ENCODE data around the gene COL4A1. TPM values are rescaled to one million over a fixed set of nuclear protein-coding genes. Genes with fewer than 3 reads are reported as not detected.

COL4A1 gene
- total RNA-seq, 2 donors from 2014 or later, result 19.6 to 65.3 TPM

DNA sequence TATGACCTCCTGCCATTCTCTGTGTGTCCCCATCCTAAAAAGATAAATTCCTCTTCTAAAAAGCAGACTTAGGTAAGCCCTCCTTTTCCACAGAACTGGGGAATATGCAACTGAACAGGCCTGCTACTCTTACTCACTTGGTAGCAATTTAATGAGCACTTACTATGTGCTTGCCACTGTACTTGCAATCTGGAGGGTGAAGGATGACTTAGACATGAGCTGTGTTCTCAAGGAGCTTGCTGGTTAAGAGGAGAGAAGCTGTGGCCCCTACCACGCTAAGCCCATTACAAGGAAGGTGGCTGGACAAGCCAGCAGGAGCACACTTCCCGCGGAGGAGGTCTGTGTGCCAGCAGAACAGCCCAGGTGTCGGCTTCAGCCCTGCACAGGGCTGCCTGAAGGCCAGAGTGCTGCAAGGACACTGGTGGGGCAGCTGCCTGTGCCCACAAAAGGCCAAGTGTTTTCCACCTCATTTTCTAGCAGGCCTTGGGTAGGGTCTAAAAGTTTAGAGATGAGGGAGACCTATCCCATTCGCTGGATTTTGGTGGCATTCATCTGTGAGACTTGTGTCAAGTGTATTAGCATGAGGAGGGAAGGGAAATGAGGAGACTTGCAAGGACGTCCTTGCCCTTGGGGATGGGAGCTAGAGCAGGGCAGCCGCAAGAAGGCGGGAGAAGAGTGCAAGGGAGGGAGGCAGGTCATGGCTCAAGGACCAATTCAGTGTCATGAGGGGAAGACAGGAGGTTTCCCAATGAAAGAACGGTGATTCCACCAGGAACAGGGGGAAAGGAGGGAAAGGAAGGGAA, 52.0 kb downstream of the COL4A1 start:
- intact Hi-C loops (cut with DNase I, micrococcal nuclease), result no loop called here
- no peak for ATAC-seq
- no peak for DNase-seq

GRCh38 chr13:110254151-110254679, 52.7 kb downstream of the COL4A1 start:
- ATAC-seq (no peak), DNase-seq (no peak)
- intact Hi-C loops (cut with DNase I, micrococcal nuclease), result no loop called here

- intact Hi-C loops (cut with DNase I, micrococcal nuclease), result no loop called here
- ATAC-seq, result no peak
- DNase-seq, result no peak
These were observed 55.7 kb downstream of the COL4A1 start for GRCh38 chr13:110251193-110251819.

DNA sequence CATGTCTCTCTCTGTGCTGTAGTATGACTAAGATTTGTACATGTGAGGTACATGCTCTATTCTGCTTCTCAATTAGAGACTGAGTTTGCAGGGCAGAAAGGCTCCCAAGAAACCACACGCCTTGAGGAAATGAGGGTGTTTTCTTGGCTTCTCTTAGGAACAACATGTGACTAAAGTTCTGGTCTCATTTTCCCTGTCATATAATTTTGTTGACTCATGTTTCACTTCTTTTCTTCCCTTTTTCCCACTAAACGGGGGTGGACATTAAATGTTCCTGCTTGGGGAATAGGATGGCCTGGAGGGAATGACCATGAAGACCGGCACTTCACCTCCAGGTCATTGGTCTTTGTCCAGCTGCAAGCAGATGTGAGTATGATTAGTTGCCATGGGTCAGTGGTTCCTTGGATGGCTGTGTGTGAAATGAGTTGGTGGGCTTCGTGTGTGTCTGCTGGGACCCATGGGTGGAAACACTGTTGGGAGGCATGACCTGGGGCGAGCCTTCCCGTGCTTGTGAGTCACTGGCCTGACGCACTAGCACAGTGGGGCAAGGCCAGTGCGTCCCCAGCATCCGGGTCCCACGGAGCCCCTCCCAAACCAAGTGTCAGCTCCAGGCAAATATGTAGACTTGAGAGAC, 56.6 kb downstream of the COL4A1 start:
- no peak for ATAC-seq
- DNase-seq, result no peak
- intact Hi-C loops (cut with DNase I, micrococcal nuclease), result no loop called here

DNA sequence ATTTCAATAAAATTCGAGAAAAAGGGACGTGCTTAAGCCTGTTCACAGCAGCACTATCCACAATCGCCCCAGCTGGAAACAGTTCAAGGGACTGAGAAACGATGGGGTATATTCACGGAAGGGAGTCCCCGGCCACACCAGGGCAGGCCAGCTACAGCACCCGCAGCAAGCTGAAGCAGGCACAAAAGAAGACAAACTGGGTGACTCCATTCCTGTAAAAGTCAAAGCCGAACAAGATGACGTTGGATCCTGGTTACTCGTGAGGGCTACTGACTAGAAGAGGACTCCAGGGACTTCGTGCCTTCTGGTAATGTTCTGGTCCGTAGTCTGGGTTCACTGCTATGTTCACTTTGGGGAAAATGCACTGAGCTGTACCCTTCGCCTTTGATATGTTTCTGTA, 57.6 kb downstream of the COL4A1 start:
- no peak for ATAC-seq
- intact Hi-C loops (cut with DNase I, micrococcal nuclease), result loop anchor here in 1 of 2 donors (10.0 kb wide), 1 partner anchor 165 kb away; no protein-coding TSS in a partner anchor
- no peak for DNase-seq

- intact Hi-C loops (cut with DNase I, micrococcal nuclease), result loop anchor here in 1 of 2 donors (10.0 kb wide), 1 partner anchor 166 kb away; no protein-coding TSS in a partner anchor
- DNase-seq (no peak), ATAC-seq (no peak)
These were observed 58.4 kb downstream of the COL4A1 start for GRCh38 chr13:110248449-110249143.

DNA sequence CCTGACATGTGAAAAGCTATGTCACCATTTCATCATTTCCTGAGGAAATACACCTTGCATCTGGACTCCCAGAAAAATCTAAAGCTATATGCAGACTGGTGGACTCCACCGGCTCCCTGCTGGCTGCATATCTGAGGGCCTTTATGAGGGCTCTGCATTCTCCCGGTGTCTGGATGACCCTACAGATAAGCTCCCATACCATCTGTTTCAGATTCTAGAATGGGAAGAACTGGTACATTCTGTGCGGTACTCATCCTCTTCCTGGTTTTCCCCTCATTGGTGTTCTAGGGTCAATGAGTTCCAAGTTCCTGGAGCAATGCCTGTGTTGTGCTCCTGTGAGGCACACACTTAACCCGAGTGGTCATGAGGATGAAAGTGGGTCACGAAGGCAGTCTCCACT, 60.4 kb downstream of the COL4A1 start:
- ATAC-seq (no peak), DNase-seq (no peak)
- intact Hi-C loops (cut with DNase I, micrococcal nuclease), result loop anchor here in 1 of 2 donors (10.0 kb wide), 1 partner anchor 168 kb away; no protein-coding TSS in a partner anchor

DNA sequence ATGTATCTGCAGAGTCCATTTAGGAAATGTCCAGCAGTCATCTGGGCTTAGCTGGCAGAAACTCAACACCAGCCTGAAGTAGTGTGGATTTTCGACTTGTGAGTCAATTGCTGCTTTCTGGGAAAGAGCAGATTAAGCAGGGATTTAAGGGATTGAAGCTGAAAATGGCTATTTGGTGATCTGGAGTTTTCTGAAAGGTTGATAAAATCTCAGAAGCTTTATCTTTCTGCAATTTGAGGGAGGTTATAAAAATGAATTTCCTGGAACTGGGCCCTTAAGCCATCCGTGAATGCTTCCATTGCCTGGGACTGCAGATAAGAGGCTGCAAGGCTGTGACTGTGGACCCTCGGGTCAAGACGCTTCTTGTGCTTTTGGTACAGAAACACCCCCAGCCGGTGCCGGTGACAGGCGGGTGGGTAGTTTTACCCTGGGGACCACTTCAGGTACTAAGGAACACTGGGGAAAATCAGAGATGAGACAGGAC, 61.5 kb downstream of the COL4A1 start:
- intact Hi-C loops (cut with DNase I, micrococcal nuclease), result loop anchor here in 1 of 2 donors (10.0 kb wide), 1 partner anchor 169 kb away; no protein-coding TSS in a partner anchor
- ATAC-seq (no peak), DNase-seq (no peak)

- no peak for DNase-seq
- ATAC-seq, result no peak
- intact Hi-C loops (cut with DNase I, micrococcal nuclease), result loop anchor here in 1 of 2 donors (10.0 kb wide), 1 partner anchor 170 kb away; no protein-coding TSS in a partner anchor
These were observed 62.0 kb downstream of the COL4A1 start for GRCh38 chr13:110244976-110245375.

GRCh38 chr13:110244071-110244830, 62.7 kb downstream of the COL4A1 start:
- intact Hi-C loops (cut with DNase I, micrococcal nuclease), result loop anchor here in 1 of 2 donors (10.0 kb wide), 1 partner anchor 171 kb away; no protein-coding TSS in a partner anchor
- DNase-seq (no peak), ATAC-seq (no peak)

- intact Hi-C loops (cut with DNase I, micrococcal nuclease), result loop anchor here in 1 of 2 donors (10.0 kb wide), 1 partner anchor 172 kb away; no protein-coding TSS in a partner anchor
- no peak for ATAC-seq
- no peak for DNase-seq
These were observed 64.3 kb downstream of the COL4A1 start for GRCh38 chr13:110242615-110243014.

DNA sequence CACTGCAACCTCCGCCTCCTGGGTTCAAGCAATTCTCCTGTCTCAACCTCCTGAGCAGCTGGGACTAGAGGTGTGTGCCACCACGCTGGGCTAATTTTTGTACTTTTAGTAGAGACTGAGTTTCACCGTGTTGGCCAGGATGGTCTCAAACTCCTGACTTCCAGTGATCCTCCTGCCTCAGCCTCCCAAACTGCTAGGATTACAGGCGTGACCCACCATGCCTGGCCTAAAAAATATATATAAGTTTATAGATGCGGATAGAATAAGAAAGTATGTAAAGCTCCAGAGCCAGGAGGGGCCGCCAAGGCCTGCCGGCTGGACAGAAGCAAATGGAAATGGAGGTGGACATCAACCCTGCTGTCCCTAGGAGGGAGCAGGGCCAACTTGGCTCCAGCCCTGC, 66.0 kb downstream of the COL4A1 start:
- intact Hi-C loops (cut with DNase I, micrococcal nuclease), result loop anchor here in 1 of 2 donors (10.0 kb wide), 1 partner anchor 174 kb away; no protein-coding TSS in a partner anchor
- ATAC-seq (no peak), DNase-seq (no peak)

DNA sequence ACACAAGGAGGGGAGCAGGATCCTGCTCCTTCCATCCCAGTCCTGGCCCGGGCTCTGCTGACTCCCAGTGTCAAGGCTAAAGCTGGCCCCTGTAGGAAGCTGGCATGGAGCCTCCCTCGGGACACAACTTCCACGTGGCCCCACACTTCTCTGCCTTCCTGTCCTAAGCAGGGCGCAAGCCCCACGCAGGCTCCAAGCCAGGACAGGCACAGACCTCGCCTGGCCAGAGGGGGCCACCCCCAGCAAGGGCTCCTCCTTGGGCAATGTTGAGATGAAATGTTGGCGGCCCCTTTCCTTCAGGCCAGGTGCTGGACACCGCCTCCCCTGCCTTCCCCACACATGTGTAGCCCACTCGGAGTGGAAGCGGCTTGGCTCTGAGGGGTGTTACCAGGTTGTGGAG, 66.6 kb downstream of the COL4A1 start:
- DNase-seq (no peak), ATAC-seq (no peak)
- intact Hi-C loops (cut with DNase I, micrococcal nuclease), result loop anchor here in 1 of 2 donors (10.0 kb wide), 1 partner anchor 174 kb away; no protein-coding TSS in a partner anchor

- DNase-seq, result no peak
- intact Hi-C loops (cut with DNase I, micrococcal nuclease), result loop anchor here (10.0 kb wide), 2 partner anchors 85 to 175 kb away; no protein-coding TSS in a partner anchor
- no peak for ATAC-seq
These were observed 67.5 kb downstream of the COL4A1 start for GRCh38 chr13:110239280-110240125.

DNA sequence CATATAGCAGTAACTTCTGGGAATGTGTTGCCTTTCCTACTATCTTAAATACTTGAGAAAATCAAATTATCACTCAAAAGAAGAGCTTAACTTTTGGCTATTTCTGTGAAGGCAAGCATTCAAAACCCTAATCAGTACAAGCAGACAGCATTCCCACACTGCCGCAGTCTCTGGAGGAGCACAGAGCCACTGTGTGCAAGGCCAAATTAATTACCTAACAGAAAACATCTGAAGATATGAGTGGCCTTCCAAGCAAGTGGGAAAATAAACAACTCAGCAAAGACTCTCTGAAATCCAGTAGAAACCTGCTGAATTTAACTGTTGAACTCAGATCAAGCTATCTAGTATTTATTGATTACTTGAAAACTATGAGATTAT, 68.2 kb downstream of the COL4A1 start:
- ATAC-seq (no peak), DNase-seq (no peak)
- intact Hi-C loops (cut with DNase I, micrococcal nuclease), result loop anchor here in 1 of 2 donors (10.0 kb wide), 1 partner anchor 86 kb away; no protein-coding TSS in a partner anchor
